SK-N-SH (cell line): Measurements from ENCODE around the gene SKIL. TPM values are rescaled to one million over a fixed set of nuclear protein-coding genes. Genes with fewer than 3 reads are reported as not detected.

Experiments
- CTCF ChIA-PET: fragments of 300-600, 350-600 bp; formaldehyde crosslinking; extraction: SDS; loops from one replicate; lab custom pipeline; 2021; lab: Yijun Ruan, JAX
- POLR2A ChIA-PET: fragments of 350-600 bp; sonication (Branson Sonifier 250); formaldehyde crosslinking; extraction: SDS; loops from one replicate; lab custom pipeline; 2020; ENCODE audit warnings: antibody characterized with exemption, inconsistent platforms; lab: Yijun Ruan, JAX
- DNase-seq: peaks from one replicate; pipeline ENCODE4 v3.0.0; 2012
- H2AFZ ChIP-seq: fragments of 200-600 bp; sonication (generic); 2 replicates; pipeline ENCODE4 v1.8.1; 2016; ENCODE audit warnings: antibody characterized with exemption, mild to moderate bottlenecking, low read depth
- H3F3A ChIP-seq: fragments of 200-600 bp; sonication (generic); replicated peaks from 2 replicates; pipeline ENCODE3; 2016; ENCODE audit warnings: antibody characterized with exemption, mild to moderate bottlenecking; ENCODE audit not compliant: insufficient read depth
- H3K27ac ChIP-seq, 2 experiments: fragments of 200-500 bp in 1 of 2; fragments of 200-600 bp in 1 of 2; sonication (Bioruptor generic) in 1 of 2; sonication (generic), shearing (Covaris generic) in 1 of 2; 2 replicates each; pipeline versions ENCODE4 v1.5.1 to v1.6.1; 2014 to 2016; ENCODE audit warnings: low read depth in 2 of 2, inconsistent platforms in 1 of 2, low read length in 1 of 2, mild to moderate bottlenecking in 1 of 2, mixed read lengths in 1 of 2
- H3K27me3 ChIP-seq: fragments of 200-600 bp; sonication (generic), shearing (Covaris generic); 2 replicates; pipeline ENCODE4 v1.6.1; 2016; ENCODE audit warnings: mixed run types; ENCODE audit not compliant: insufficient read depth
- H3K36me3 ChIP-seq, 2 experiments: fragments of 200-500 bp in 1 of 2; fragments of 200-600 bp in 1 of 2; sonication (Bioruptor generic) in 1 of 2; sonication (generic) in 1 of 2; replicated peaks in 1 of 2; 2 replicates each; pipeline versions ENCODE3 to v1.5.1; 2014 to 2016; ENCODE audit warnings: low read length in 1 of 2, mild to moderate bottlenecking in 1 of 2; ENCODE audit not compliant: insufficient read depth in 2 of 2, control insufficient read depth in 1 of 2
- H3K4me1 ChIP-seq, 2 experiments: fragments of 200-500 bp in 1 of 2; fragments of 200-600 bp in 1 of 2; sonication (Bioruptor generic) in 1 of 2; sonication (generic), shearing (Covaris generic) in 1 of 2; 2 replicates each; pipeline versions ENCODE4 v1.5.1 to v1.6.1; 2014 to 2016; ENCODE audit warnings: low read depth in 1 of 2, low read length in 1 of 2, mixed run types in 1 of 2; ENCODE audit not compliant: insufficient read depth in 2 of 2, control insufficient read depth in 1 of 2
- H3K4me2 ChIP-seq: fragments of 200-600 bp; sonication (generic), shearing (Covaris generic); 2 replicates; pipeline ENCODE4 v1.6.1; 2017; ENCODE audit warnings: mixed run types
- H3K4me3 ChIP-seq, 2 experiments: fragments of 200-500 bp in 1 of 2; fragments of 200-600 bp in 1 of 2; sonication (Bioruptor generic) in 1 of 2; sonication (generic), shearing (Covaris generic) in 1 of 2; 2 replicates each; pipeline versions ENCODE4 v1.5.1 to v1.8.1; 2014 to 2016; ENCODE audit warnings: low read depth in 2 of 2, inconsistent platforms in 1 of 2, low read length in 1 of 2, mild to moderate bottlenecking in 1 of 2, mixed read lengths in 1 of 2, moderate library complexity in 1 of 2
- H3K79me2 ChIP-seq: fragments of 200-600 bp; sonication (generic); 2 replicates; pipeline ENCODE4 v1.8.1; 2017; ENCODE audit warnings: mild to moderate bottlenecking; ENCODE audit not compliant: insufficient read depth
- H3K9ac ChIP-seq: fragments of 200-600 bp; sonication (generic); 2 replicates; pipeline ENCODE4 v1.6.1; 2017; ENCODE audit warnings: mixed run types
- H3K9me2 ChIP-seq: fragments of 200-600 bp; sonication (generic); 2 replicates; pipeline ENCODE4 v1.6.1; 2017; ENCODE audit warnings: mixed run types
- H3K9me3 ChIP-seq: fragments of 200-600 bp; sonication (generic); 2 replicates; pipeline ENCODE4 v1.6.1; 2017; ENCODE audit warnings: mixed run types, mild to moderate bottlenecking, moderate library complexity
- H4K20me1 ChIP-seq: fragments of 200-600 bp; sonication (generic); 2 replicates; pipeline ENCODE4 v1.6.1; 2017; ENCODE audit warnings: mild to moderate bottlenecking, mixed run types; ENCODE audit not compliant: insufficient read depth
- EP300 ChIP-seq, 2 experiments: IDR thresholded peaks; 2 replicates each; pipeline versions ENCODE4 v1.4.0 to v1.6.1; 2012; ENCODE audit warnings: borderline replicate concordance in 1 of 2, low read depth in 1 of 2, low read length in 1 of 2
- GABPA ChIP-seq: IDR thresholded peaks from 2 replicates; pipeline ENCODE4 v1.4.0; 2012; ENCODE audit warnings: low read depth, mild to moderate bottlenecking
- GATA2 ChIP-seq: sonication (generic); formaldehyde crosslinking; IDR thresholded peaks from 2 replicates; pipeline ENCODE4 v1.5.0; 2020; ENCODE audit warnings: mild to moderate bottlenecking, missing genetic modification reagents
- MEF2A ChIP-seq: IDR thresholded peaks from 2 replicates; pipeline ENCODE4 v1.4.0; 2012; ENCODE audit warnings: low read depth, borderline replicate concordance
- MXI1 ChIP-seq: IDR thresholded peaks from 2 replicates; pipeline ENCODE4 v1.6.1; 2012; ENCODE audit warnings: mild to moderate bottlenecking, low read depth, low read length, improper control_type of control experiment
- NRF1 ChIP-seq: IDR thresholded peaks from 2 replicates; pipeline ENCODE4 v1.6.1; 2012; ENCODE audit warnings: low read depth, mild to moderate bottlenecking, low read length
- POLR2AphosphoS5 ChIP-seq: IDR thresholded peaks from 2 replicates; pipeline ENCODE4 v1.6.1; 2012; ENCODE audit warnings: low read depth, low read length
- TAF1 ChIP-seq: IDR thresholded peaks from 2 replicates; pipeline ENCODE4 v1.6.1; 2012; ENCODE audit warnings: low read depth, mild to moderate bottlenecking, low read length, moderate library complexity, borderline replicate concordance
- WGBS: methylation state at CpG from one replicate; pipeline ENCODE4 v1.1.6; 2017; ENCODE audit warnings: low lambda C conversion rate; 5-methylcytosine and 5-hydroxymethylcytosine counted together
- polyA plus RNA-seq, 3 experiments: library from polyadenylated mRNA; depleted of rRNA; stranded (reverse); fragments of >200 nt; gene quantifications; 2 replicates each; pipeline ENCODE4 v1.2.3, GENCODE V29; 2012
- TF ChIP-seq, protein P1 (sequence below): IDR thresholded peaks from 2 replicates; pipeline ENCODE4 v1.4.0; 2012; ENCODE audit warnings: low read depth, borderline replicate concordance
- TF ChIP-seq, protein P2 (sequence below): IDR thresholded peaks from 2 replicates; pipeline ENCODE4 v1.4.0; 2012; ENCODE audit warnings: low read depth
- TF ChIP-seq, protein P3 (sequence below): fragments of 200-600 bp; sonication (generic); IDR thresholded peaks from 2 replicates; pipeline ENCODE4 v1.6.1; 2017; ENCODE audit warnings: antibody characterized with exemption, mild to moderate bottlenecking, moderate library complexity
- TF ChIP-seq, protein P4 (sequence below): IDR thresholded peaks from 2 replicates; pipeline ENCODE4; 2012

SKIL gene
- polyA plus RNA-seq, 1 of the 3 experiments (the other 2 are of a cell fraction) = 3.9 TPM

DNA sequence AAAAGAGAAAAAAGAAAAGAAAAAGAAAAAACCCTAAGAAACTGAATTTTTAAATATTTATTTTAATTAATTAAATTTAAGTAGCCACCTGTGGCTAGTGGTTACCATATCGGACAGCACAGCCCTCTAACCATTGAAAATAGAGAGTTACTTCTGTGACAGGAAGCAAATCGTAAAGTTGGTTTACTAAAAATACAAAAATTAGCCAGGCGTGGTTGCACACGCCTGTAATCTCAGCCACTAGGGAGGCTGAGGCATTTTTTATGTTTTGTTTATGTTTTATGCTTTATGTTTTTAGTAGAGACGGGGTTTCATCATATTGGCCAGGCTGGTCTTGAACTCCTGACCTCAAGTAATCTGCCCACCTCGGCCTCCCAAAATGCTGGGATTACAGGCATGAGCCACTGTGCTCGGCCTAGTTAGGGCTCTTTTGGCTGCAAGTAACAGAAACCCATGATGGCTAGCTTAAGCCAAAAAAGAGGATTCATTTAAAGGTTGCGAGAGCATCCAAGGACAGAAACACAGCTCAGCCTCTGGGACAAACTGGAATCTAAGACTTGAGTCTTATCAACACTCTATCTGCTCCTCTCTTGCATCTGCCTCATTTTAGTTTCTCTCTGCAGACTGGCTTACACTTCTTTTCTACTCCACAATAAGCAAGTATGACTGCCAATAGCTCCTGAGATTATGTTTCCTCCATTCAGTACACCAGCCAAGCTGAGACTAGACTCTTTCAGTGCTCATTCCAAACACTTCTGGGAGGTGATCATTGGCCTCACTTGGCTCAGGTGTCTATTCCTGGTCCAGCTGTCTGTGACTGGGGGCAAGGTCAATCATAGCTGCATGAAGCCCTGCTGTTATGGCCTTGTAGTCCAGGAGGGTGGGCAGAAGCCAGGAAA is 6.8 kb upstream of the SKIL start (continued):
- TF ChIP-seq, protein P1, sequence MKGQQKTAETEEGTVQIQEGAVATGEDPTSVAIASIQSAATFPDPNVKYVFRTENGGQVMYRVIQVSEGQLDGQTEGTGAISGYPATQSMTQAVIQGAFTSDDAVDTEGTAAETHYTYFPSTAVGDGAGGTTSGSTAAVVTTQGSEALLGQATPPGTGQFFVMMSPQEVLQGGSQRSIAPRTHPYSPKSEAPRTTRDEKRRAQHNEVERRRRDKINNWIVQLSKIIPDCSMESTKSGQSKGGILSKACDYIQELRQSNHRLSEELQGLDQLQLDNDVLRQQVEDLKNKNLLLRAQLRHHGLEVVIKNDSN = no peak
- TF ChIP-seq, protein P2, sequence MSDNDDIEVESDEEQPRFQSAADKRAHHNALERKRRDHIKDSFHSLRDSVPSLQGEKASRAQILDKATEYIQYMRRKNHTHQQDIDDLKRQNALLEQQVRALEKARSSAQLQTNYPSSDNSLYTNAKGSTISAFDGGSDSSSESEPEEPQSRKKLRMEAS = no peak
- TF ChIP-seq EP300 (IDR thresholded peaks at IDR 0.05; ENCODE audit: borderline replicate concordance in 1 of 2, low read depth in 1 of 2, low read length in 1 of 2) = no peak
- TF ChIP-seq MEF2A = no peak
- TF ChIP-seq TAF1 = no peak
- TF ChIP-seq NRF1 = no peak
- TF ChIP-seq, protein P3, sequence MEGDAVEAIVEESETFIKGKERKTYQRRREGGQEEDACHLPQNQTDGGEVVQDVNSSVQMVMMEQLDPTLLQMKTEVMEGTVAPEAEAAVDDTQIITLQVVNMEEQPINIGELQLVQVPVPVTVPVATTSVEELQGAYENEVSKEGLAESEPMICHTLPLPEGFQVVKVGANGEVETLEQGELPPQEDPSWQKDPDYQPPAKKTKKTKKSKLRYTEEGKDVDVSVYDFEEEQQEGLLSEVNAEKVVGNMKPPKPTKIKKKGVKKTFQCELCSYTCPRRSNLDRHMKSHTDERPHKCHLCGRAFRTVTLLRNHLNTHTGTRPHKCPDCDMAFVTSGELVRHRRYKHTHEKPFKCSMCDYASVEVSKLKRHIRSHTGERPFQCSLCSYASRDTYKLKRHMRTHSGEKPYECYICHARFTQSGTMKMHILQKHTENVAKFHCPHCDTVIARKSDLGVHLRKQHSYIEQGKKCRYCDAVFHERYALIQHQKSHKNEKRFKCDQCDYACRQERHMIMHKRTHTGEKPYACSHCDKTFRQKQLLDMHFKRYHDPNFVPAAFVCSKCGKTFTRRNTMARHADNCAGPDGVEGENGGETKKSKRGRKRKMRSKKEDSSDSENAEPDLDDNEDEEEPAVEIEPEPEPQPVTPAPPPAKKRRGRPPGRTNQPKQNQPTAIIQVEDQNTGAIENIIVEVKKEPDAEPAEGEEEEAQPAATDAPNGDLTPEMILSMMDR = no peak
- TF ChIP-seq MXI1 = no peak

DNA sequence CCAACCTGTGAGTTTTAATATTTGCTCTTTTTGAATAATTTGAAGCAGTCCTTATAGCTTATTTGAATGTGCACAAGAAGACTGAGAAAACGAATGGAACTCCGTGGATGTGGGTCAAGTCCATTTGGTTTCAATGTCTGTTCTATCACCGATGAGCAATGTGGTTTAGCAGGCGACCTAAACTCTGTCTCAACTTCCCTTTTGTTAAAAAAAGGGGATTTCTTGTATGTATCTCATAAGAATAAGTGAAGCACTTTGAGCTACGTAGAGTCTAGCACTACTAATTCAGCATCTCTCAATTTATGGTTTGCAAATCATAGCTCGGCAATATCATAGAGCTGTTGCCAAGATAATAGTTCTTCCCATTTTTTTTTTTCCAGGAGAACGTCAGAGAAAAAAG is 4.6 kb upstream of the SKIL start:
- Histone ChIP-seq H3K9me3 (no peaks in the 10 kb centered on the region), H3K4me3 (no peak overlapping the region), H2AFZ (no peak overlapping the region), H3K27ac (no peak overlapping the region), H3K27me3 (no peaks in the 10 kb centered on the region), H3F3A (peaks cover 23% of the 10 kb centered on the region), H4K20me1 (no peaks in the 10 kb centered on the region), H3K9me2 (no peaks in the 10 kb centered on the region), H3K4me2 (no peak overlapping the region), H3K9ac (no peak overlapping the region), H3K36me3 (no peaks in the 10 kb centered on the region), H3K79me2 (peaks cover 3% of the 10 kb centered on the region; the same call in 1 of the 2 replicates), H3K4me1 (peaks cover 5 to 16% of the 10 kb centered on the region in 2 experiments; a peak in 3 of 4 replicates)
- ChIA-PET POLR2A (no interaction called here), CTCF (interaction anchor here (1.3 kb wide), 1 partner anchor 17 kb away, joined by 3 read pairs; no protein-coding TSS in a partner anchor)
- DNase-seq = no peak
- TF ChIP-seq GABPA (no peak), POLR2AphosphoS5 (no peak), MXI1 (no peak), GATA2 (CRISPR knock-in tag) (no peak), NRF1 (no peak), EP300 (IDR thresholded peaks at IDR 0.05; ENCODE audit: borderline replicate concordance in 1 of 2, low read depth in 1 of 2, low read length in 1 of 2) (no peak)
- TF ChIP-seq, protein P4, sequence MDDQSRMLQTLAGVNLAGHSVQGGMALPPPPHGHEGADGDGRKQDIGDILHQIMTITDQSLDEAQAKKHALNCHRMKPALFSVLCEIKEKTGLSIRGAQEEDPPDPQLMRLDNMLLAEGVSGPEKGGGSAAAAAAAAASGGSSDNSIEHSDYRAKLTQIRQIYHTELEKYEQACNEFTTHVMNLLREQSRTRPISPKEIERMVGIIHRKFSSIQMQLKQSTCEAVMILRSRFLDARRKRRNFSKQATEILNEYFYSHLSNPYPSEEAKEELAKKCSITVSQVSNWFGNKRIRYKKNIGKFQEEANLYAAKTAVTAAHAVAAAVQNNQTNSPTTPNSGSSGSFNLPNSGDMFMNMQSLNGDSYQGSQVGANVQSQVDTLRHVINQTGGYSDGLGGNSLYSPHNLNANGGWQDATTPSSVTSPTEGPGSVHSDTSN = no peak
- TF ChIP-seq, protein P2 = no peak
- WGBS = 92% methylated on average over 7 of the region's 7 CpGs
